Left forelimb (tissue), 1 donor: ENCODE measurements around the gene SLC4A1AP.

Experiments
- DNase-seq: peaks from one replicate; pipeline ENCODE4 v3.0.0-alpha.2; 2018; ENCODE audit warnings: low spot score

SLC4A1AP gene

DNA sequence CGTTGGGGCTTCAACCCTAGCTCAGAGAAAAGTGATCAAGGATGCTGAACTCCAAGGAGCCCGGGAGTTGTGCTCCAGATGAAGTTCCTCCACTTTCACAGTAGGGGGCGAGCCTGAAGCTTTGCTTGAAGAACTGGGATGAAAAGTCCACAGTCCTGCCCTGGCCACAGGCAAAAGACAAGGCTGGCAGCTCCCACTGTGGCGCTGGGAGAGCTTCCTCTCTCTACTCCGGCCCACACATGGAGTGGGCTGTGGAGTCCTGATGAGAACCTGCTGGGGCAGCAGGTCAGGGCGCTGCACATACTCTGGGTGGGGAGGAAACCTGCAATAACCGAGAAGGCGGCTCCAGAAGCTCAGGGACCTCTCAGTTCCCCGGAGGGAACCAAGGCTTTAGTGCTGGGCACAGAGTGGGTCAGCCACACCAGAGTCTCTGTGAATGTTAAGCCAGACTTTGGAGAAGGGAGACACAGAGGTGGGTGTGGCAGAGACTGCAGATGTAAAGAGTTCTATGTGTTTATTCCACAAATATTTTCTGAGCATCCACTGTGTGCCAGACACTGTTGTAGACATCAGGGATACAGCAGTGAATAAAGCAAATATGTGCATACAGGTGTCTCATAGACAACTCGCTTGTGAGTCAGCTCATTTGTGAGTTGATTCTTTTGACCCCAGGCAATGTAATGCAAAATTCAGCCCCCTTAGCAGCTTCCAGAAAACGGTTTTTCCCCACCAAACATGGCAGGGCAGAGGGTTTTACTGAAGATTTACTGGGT is 59.9 kb downstream of the SLC4A1AP start:
- no peak for DNase-seq

- no peak for DNase-seq
These were observed 60.5 kb downstream of the SLC4A1AP start for GRCh38 chr2:27724191-27724590.

DNA sequence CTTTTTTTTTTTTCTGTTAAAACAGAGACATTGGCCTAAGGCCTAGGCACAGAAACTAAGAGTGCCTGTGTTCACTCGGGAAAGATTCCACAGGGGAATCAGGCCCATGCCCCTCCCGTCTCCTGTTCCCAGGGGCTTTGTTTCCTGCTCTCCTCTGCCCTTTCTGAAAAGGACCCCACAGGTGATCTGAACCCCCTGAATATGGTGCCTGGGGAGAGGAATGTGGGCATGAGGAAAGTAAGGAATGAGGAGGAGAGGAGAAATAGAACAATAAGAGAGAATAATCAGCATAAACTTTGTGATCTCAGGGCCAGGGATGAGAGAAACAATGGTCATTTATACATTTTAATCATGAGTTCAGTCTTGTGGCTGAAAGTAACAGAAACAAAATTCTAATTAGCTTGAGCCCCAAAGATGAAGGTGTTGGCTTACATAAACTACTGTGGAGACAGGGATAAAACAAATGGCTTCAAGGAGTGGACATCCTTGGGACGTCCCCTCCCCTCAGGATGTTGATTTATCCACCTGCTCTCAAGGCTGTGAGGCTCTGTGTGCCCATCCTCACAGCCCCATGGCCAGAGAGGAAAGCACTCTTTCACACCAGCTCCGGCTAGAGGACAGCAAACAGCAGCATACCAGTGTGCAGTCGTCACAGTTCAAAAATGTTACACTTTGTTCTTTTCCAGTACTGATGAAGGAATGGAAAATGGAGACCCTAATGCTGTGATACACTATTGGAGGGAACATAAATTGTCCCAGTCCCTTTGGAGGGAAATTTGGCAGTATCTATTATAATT is 61.4 kb downstream of the SLC4A1AP start:
- DNase-seq = no peak

DNA sequence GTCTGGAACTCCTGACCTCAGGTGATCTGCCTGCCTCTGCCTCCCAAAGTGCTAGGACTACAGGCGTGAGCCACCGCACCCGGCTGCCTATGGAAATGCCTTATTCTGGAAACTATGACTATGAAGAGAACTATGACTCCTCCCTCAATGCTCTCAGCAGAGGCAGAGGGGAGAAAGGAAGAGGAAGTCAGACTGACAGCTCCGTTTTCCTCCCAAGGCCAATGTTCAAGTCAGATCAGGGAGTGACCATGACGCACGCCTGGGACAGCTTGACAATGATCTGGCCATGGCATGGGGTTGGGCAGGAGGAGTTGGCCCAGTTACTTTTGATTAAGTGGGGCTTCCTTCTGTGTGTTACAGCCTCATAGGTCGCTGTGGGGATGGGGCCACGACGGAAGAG is 63.6 kb downstream of the SLC4A1AP start:
- no peak for DNase-seq

DNA sequence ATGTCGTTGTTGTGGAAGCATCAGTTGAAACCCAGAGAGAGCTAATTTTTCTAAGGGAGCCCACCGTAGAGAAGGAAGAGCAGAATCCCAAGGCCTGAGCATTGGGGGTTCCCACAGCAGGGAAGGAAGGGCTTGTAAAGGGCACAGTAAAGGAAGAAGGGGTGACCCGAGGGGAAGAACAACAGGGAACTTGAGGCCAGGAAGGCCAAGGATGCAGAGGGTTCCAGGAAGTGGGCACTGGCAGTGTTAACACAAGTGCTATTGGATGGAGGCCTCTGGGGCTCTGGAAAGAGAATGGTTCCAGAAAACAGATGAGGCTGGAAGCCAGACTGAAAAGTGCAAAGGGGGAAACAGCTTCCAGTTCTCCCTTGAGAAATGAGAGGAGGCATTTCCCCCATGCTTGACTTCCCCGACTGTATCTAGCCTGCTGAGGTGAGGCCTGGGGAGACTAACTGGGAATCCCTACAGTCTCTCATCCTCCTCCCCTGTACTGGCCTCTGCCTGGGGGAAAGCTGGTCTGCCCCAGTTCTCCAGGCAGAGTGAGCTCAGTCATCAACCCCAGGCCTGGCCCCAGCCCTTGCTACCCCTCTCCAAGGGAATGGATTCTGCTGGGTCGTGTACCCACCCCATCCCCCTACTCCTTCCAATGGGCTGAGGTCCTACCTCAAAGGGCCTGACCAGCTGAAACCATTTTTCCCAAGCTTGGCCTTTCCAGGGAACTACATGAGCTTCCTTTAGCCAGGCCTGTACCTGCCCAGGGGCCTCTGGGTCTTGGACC is 64.6 kb downstream of the SLC4A1AP start:
- DNase-seq = no peak

GRCh38 chr2:27729198-27729597 is 65.5 kb downstream of the SLC4A1AP start:
- no peak for DNase-seq

DNA sequence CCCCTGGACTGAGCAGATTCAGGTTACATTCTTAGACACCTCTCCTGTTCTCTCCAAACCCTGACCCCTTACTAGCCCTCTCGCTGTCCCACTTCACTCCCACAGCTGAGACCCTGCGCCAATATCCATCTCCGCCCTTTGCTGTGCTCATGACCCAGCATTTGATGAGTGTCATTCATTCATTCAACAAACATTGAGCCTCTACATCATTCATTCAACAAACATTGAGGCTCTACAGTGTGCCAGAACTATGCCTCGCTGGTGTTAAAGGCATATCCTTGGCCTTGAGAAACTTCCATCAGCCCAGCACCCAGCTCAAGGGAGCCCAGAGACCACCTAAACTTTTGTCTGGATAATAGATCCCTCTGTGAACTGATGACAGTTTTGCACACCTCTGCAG is 65.9 kb downstream of the SLC4A1AP start:
- DNase-seq = no peak

DNA sequence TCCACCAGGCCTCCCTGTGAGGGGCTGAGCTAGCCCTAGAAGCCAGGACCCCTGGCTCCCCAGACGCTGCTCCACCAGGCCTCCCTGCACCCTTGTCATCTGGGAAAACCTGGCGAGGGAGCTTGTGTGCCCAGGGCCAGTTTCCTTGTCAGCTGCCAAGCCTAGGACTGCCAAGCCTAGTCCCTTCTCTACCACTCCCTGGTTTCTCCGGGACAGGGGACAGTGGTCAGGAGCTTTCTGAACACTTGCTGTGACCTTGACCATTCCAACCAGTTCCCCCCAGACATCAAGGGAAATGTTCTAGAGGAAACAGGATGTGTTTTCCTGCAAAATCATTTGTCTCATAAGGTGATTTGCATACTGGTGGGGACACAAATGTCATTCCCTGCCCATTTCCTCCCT is 66.6 kb downstream of the SLC4A1AP start:
- DNase-seq = no peak

DNA sequence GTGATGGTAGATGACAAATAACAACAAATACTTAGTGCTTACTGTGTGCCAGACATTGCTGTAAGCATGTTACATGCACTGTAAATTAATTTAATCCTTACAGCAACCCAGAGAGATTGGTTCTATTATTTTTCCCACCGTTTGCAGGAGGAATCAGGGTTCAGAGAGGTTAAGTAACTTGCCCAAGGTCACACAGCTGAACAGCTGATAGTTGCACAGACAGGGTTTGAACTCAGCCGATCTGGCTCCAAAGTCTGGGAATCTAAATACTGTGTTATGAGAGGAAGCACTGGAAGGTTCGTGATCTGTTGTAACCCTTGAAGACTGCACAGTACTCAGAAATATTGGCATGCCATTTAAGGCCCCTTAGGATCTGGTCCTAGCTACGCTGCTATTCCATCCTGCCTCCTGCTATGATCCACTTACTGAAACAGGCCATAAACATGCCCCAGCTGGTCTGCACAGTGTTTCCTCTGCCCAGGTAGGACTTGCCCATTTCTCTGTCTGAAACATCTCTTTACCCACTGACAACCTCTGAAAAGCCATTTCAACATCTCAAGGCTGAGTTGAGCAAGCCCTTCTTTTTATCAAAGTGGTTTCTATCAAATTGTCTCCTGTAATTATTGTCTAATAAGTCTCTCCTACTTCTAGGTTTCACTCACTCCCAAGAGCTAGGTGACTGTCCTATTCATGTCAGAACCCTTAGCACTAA is 67.4 kb downstream of the SLC4A1AP start:
- DNase-seq = no peak

DNA sequence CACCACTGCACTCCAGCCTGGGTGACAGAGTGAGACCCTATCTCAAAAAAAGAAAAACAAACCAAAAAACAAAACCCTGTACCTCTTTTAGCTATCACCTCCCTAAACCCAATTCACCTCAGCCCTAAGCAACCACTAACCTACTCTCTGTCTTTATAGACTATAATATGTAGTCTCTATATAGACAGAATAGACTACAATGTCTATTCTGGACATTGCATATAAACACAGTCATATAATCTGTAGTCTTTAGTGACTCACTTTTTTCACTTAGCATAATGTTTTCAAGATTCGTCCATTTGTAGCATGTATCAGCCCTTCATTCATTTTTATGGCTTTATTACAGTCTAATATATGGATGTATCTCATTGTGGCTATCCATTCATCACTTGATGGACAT is 70.6 kb downstream of the SLC4A1AP start:
- no peak for DNase-seq

DNA sequence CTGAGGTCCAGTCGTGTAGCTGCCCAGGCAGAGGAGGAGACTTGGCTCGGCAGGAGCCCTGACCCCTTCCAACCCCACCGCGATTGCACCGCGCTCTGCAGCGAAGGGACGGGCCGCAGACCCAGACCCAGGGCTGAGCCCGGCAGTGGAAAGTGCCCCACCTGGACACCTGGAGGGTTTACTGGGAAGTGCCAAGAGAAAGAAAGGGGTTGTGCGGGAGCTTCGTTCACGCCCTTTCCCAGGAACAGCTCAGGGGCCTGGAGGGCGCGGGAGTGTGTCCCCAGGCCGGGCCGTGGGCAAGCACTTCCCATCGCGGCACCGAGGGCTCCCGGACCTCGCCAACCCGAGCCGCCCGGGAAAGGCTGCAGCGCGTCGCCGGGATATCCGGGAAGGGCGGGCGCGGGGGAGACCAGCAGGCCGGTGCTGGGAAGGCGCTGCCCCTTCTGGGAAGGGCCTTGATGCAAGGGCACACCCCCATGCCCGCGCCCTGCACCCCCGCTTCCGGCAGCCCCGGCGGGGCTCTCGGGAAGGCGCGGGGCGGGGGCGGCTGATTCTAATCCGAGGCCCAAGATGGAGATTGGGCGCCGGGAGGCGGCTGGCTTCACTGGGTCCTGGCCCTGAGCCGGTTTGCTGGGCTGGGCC is 71.7 kb downstream of the SLC4A1AP start:
- DNase-seq = peak; percentile 86

- no peak for DNase-seq
These were observed 72.6 kb downstream of the SLC4A1AP start for GRCh38 chr2:27736031-27736889.

DNA sequence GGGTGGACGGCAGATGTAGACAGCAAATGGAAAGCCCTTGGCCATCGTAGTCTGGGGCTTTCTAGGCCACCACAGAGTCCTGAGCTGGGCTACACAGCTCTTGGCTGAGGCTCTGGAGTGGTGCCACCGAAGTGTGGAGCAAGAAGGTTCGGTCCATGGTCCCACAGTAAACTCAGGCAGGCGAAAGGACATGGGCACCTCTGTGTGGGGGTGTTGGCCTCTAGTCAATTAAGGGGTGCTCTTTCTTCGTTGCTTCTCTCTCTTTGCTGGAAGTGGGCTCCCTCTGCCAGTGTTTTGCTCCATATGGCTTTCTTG is 73.2 kb downstream of the SLC4A1AP start:
- DNase-seq = no peak

- DNase-seq = no peak
These were observed 74.1 kb downstream of the SLC4A1AP start for GRCh38 chr2:27737676-27738348.

DNA sequence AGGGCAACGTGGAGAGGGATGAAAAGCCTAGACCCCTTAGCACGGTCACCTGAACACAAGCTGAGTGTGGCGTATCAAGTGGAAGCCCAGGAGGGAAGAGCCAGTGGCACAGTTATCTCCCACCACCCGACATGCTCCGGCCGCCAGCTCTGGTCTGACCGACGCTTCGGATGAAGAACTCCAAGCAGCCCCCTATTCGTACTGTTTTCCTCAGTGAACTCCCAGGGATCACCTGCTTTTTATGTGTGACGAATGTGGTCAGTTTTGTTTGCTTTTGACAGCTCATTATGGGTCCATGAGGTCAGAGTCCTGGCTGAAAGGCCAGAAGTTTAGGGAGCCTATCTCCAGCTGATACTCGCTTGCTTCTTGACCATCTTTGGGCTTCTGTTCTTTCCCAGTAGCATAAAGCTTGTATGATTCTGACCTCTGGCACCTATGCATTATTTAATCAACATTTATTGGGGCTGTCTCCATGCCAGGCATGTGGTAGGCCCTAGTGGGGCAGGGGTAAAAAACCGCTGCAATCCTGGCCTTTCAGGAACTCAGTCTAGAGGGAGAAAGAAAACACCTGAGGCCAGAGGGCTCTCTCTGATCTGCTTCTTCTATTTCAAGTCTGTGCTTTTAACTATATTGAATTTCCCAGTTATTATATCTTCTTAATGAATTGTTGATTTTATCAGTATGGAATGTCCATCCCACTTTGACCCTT is 74.8 kb downstream of the SLC4A1AP start:
- no peak for DNase-seq

DNA sequence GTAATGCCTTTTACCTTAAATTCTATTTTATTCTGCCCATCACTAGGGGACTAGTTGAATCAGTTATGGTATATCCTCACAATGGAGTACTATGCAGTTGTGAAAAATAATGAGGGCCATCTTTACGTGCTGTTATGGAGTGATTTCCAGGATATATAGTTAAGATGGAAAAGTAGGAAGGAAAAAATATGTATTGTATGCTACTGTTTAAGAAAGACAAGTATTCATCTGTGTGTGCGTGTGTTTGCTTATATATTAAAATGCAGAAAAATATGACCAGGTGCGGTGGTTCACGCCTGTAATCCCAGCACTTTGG is 75.3 kb downstream of the SLC4A1AP start:
- no peak for DNase-seq

DNA sequence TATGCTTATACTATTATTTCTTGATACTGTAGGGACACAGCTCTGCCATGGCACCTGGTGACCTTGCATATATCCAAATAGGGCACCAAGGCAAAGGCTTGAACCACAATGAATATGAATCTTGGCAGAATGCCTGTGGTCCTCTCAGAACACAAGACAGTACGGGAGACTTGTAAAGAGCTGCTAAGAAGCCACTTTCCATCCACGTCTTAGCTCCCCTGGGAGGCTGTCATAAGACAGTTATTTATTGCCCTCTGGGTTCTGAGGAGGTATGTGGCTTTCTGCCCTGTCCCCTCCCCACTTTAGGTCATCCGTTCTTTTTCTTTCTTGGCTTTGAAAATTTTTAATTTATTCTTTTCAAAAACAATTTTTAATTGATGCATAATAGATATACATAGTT is 78.0 kb downstream of the SLC4A1AP start:
- no peak for DNase-seq

DNA sequence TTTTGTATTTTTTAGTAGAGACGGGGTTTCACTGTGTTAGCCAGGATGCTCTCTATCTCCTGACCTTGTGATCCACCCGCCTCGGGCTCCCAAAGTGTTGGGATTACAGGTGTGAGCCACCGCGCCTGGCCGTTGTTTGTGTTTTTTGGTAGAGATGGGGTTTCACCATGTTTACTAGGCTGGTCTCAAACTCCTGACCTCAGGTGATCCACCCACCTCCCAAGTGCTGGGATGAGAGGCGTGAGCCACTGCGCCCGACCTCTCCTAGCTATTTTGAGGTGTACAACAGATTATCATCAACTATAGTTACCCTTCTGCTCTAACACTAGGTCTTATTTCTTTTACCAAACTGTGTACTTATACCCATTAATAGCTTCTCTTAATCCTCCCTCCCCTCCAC is 78.9 kb downstream of the SLC4A1AP start:
- no peak for DNase-seq
